Measurements from ENCODE around the gene GDF9.

The GDF9 gene

GRCh38 chr5:132876020-132876759, 9.9 kb upstream of the GDF9 start:
- Histone ChIP-seq H3K27me3 (ENCODE audit: low read length) (no peaks in the 10 kb centered on the region), H3K79me2 (ENCODE audit: insufficient read depth, low read length) (no peaks in the 10 kb centered on the region), H2AFZ (ENCODE audit: low read depth, low read length, severe bottlenecking) (no peak overlapping the region), H3K4me2 (ENCODE audit: low read depth, low read length, poor library complexity, severe bottlenecking) (no peak overlapping the region), H3K9ac (ENCODE audit: low read length) (no peak overlapping the region), H4K20me1 (ENCODE audit: low read depth, low read length) (no peaks in the 10 kb centered on the region), H3K36me3 (ENCODE audit: low read length) (peaks cover 26% of the 10 kb centered on the region), H3K9me2 (replicated peaks; ENCODE audit: insufficient read depth, low read length) (no peaks in the 10 kb centered on the region), H3K4me3 (ENCODE audit: insufficient read depth, low read length, poor library complexity, severe bottlenecking) (no peak overlapping the region), H3F3A (ENCODE audit: insufficient read depth) (0 out of 2 replicates have a peak, but pooled peaks cover under 1% of the 10 kb centered on the region), H3K27ac (ENCODE audit: low read depth, low read length) (no peak overlapping the region), H3K9me3 (ENCODE audit: insufficient read depth, low read length) (no peaks in the 10 kb centered on the region)
- TF ChIP-seq EZH2phosphoT487 (conservative IDR thresholded peaks at IDR 0.05; ENCODE audit: low read length) (no peak), CTCF (IDR thresholded peaks at IDR 0.05; ENCODE audit: insufficient read depth, low read length, poor library complexity, severe bottlenecking) (no peak)

- Histone ChIP-seq H3K27ac (ENCODE audit: low read depth, low read length) (no peak overlapping the region), H3K4me2 (ENCODE audit: low read depth, low read length, poor library complexity, severe bottlenecking) (no peak overlapping the region), H2AFZ (ENCODE audit: low read depth, low read length, severe bottlenecking) (no peak overlapping the region), H3K9me2 (replicated peaks; ENCODE audit: insufficient read depth, low read length) (no peaks in the 10 kb centered on the region), H3K9me3 (ENCODE audit: insufficient read depth, low read length) (no peaks in the 10 kb centered on the region), H3K27me3 (ENCODE audit: low read length) (no peaks in the 10 kb centered on the region), H3F3A (ENCODE audit: insufficient read depth) (0 out of 2 replicates have a peak, but pooled peaks cover 6% of the 10 kb centered on the region), H3K36me3 (ENCODE audit: low read length) (peaks cover 11% of the 10 kb centered on the region; the same call in 1 of the 2 replicates), H3K4me3 (ENCODE audit: insufficient read depth, low read length, poor library complexity, severe bottlenecking) (no peak overlapping the region), H4K20me1 (ENCODE audit: low read depth, low read length) (no peaks in the 10 kb centered on the region), H3K9ac (ENCODE audit: low read length) (no peak overlapping the region), H3K79me2 (ENCODE audit: insufficient read depth, low read length) (no peaks in the 10 kb centered on the region)
- TF ChIP-seq CTCF (IDR thresholded peaks at IDR 0.05; ENCODE audit: insufficient read depth, low read length, poor library complexity, severe bottlenecking) = no peak
- no peak for TF ChIP-seq EZH2phosphoT487 (conservative IDR thresholded peaks at IDR 0.05; ENCODE audit: low read length)
These were observed 7.6 kb upstream of the GDF9 start for GRCh38 chr5:132873930-132874271.

GRCh38 chr5:132873119-132873929, 7.1 kb upstream of the GDF9 start, which contains the start of gene LEAP2:
LEAP2 (plus strand) TSS chr5:132873668; CDS start chr5:132873695, 27 bp downstream.
- H4K20me1 ChIP-seq (ENCODE audit: low read depth, low read length) = no peaks in the 10 kb centered on the region
- no peaks in the 10 kb centered on the region for H3K27me3 ChIP-seq (ENCODE audit: low read length)
- no peak within 1 kb of the TSS for H3K4me2 ChIP-seq (ENCODE audit: low read depth, low read length, poor library complexity, severe bottlenecking)
- H2AFZ ChIP-seq (ENCODE audit: low read depth, low read length, severe bottlenecking) = no peak within 1 kb of the TSS
- peaks cover 8% of the 10 kb centered on the region; the same call in 1 of the 2 replicates for H3K36me3 ChIP-seq (ENCODE audit: low read length)
- 0 out of 2 replicates have a peak, but pooled peaks cover 6% of the 10 kb centered on the region for H3F3A ChIP-seq (ENCODE audit: insufficient read depth)
- no peaks in the 10 kb centered on the region for H3K9me3 ChIP-seq (ENCODE audit: insufficient read depth, low read length)
- no peak within 1 kb of the TSS for H3K4me3 ChIP-seq (ENCODE audit: insufficient read depth, low read length, poor library complexity, severe bottlenecking)
- H3K79me2 ChIP-seq (ENCODE audit: insufficient read depth, low read length) = no peaks in the 10 kb centered on the region
- no peak within 1 kb of the TSS for H3K27ac ChIP-seq (ENCODE audit: low read depth, low read length)
- H3K9ac ChIP-seq (ENCODE audit: low read length) = no peak within 1 kb of the TSS
- TF ChIP-seq EZH2phosphoT487 (conservative IDR thresholded peaks at IDR 0.05; ENCODE audit: low read length) = no peak
- TF ChIP-seq CTCF (IDR thresholded peaks at IDR 0.05; ENCODE audit: insufficient read depth, low read length, poor library complexity, severe bottlenecking) = no peak
- H3K9me2 ChIP-seq (replicated peaks; ENCODE audit: insufficient read depth, low read length) = no peaks in the 10 kb centered on the region
